Stomach (tissue), 9 donors: ENCODE results near the gene RPS6KL1. TPM values are rescaled to one million over a fixed set of nuclear protein-coding genes. Genes with fewer than 3 reads are reported as not detected.

Source experiments
- DNase-seq, 2 donors: peaks; one replicate each; pipeline versions ENCODE4 v3.0.0 to v3.0.0-alpha.2; 2013 to 2019
- H3K27ac ChIP-seq, 5 donors: fragments of 200-600 bp in 4 of 5; sonication (generic) in 4 of 5; one replicate each; pipeline ENCODE4 v1.5.1; 2013 to 2019; ENCODE audit warnings: mild to moderate bottlenecking in 1 of 5, moderate library complexity in 1 of 5
- H3K27me3 ChIP-seq, 3 donors: fragments of 200-600 bp; sonication (generic); one replicate each; pipeline ENCODE4 v1.5.1; 2017 to 2019; ENCODE audit warnings: mixed run types in 1 of 3
- H3K36me3 ChIP-seq, 4 donors: fragments of 200-600 bp; sonication (generic); 1 replicate in 3 of 4; 2 replicates in 1 of 4; pipeline ENCODE4 v1.5.1; 2016 to 2019
- H3K4me1 ChIP-seq, 4 donors: fragments of 200-600 bp; sonication (generic); one replicate each; pipeline ENCODE4 v1.5.1; 2016 to 2019
- H3K4me3 ChIP-seq, 4 donors: fragments of 200-600 bp; sonication (generic) in 3 of 4; one replicate each; pipeline ENCODE4 v1.5.1; 2016 to 2019; ENCODE audit warnings: mild to moderate bottlenecking in 1 of 4
- H3K9me3 ChIP-seq, 4 donors: fragments of 200-600 bp; sonication (generic); one replicate each; pipeline ENCODE4 v1.5.1; 2016 to 2019
- CTCF ChIP-seq, 7 experiments: fragments of 450-650 bp in 4 of 7; fragments of 200-600 bp in 3 of 7; sonication (generic) in 3 of 7; IDR thresholded peaks; one replicate each; pipeline ENCODE4 v1.5.1; 2016 to 2019; ENCODE audit warnings: antibody characterized with exemption in 7 of 7, control low read depth in 2 of 7, mild to moderate bottlenecking in 1 of 7
- EP300 ChIP-seq: sonication (generic); formaldehyde crosslinking; IDR thresholded peaks from one replicate; pipeline ENCODE4 v1.6.1; 2017; ENCODE audit warnings: antibody characterized with exemption
- POLR2A ChIP-seq, 4 donors: fragments of 450-650 bp; IDR thresholded peaks; one replicate each; pipeline ENCODE4 v1.6.1; 2016; ENCODE audit warnings: antibody characterized with exemption in 4 of 4, control low read depth in 2 of 4, mild to moderate bottlenecking in 1 of 4, moderate library complexity in 1 of 4
- POLR2AphosphoS5 ChIP-seq, 3 donors: sonication (generic); formaldehyde crosslinking; IDR thresholded peaks; one replicate each; pipeline ENCODE4 v1.6.1; 2016; ENCODE audit warnings: antibody characterized with exemption in 3 of 3
- WGBS, 5 donors: extraction: QIAGEN DNeasy Blood & Tissue Kit in 3 of 5; methylation state at CpG; one replicate each; pipeline versions ENCODE4 v1.1.5 to v1.1.7; 2013 to 2018; 5-methylcytosine and 5-hydroxymethylcytosine counted together
- intact Hi-C: fragments of 100-400 bp; cut with DNase I; formaldehyde crosslinking; loops from one replicate; pipeline ENCODE4 v1.15.1; 2023; ENCODE audit warnings: low total_unique reads
- polyA plus RNA-seq, 3 donors: library from polyadenylated mRNA; stranded (reverse); fragments of 200-250 nt; gene quantifications; one replicate each; pipeline ENCODE4 v1.2.3, GENCODE V29; 2013
- total RNA-seq, 5 donors: library from RNA; depleted of rRNA; stranded (reverse); fragments of >200 nt; gene quantifications; one replicate each; pipeline versions ENCODE4 v1.1.0 to v1.2.3, GENCODE V29; 2014 to 2016
- donor health status: healthy with polysubstance abuse.
- donor health status: Bipolar disorder and iron deficiency.
- donor health status: healthy.

The RPS6KL1 gene
- total and polyA plus RNA-seq, 8 donors: 0.92 to 2.5 (median 2.0) TPM; not detected in 3

- no peak for DNase-seq
- intact Hi-C loops: no loop called here
- no peak for TF ChIP-seq POLR2AphosphoS5 (IDR thresholded peaks at IDR 0.05)
- no peak for TF ChIP-seq EP300
- no peak for TF ChIP-seq POLR2A (IDR thresholded peaks at IDR 0.05)
- no peak for TF ChIP-seq CTCF (IDR thresholded peaks at IDR 0.05)
- Histone ChIP-seq H3K27me3 (peaks cover 0 to 4% (median 0%) of the 10 kb centered on the region in 3 donors), H3K9me3 (no peaks in the 10 kb centered on the region), H3K4me3 (no peak overlapping the region), H3K27ac (no peak overlapping the region), H3K36me3 (no peaks in the 10 kb centered on the region), H3K4me1 (no peaks in the 10 kb centered on the region)
- WGBS, 5 donors: 37 to 49% (median 40%) methylated on average over 9 of the region's 9 CpGs
These were observed 40.7 kb upstream of the RPS6KL1 start for GRCh38 chr14:74963705-74964271.

DNA sequence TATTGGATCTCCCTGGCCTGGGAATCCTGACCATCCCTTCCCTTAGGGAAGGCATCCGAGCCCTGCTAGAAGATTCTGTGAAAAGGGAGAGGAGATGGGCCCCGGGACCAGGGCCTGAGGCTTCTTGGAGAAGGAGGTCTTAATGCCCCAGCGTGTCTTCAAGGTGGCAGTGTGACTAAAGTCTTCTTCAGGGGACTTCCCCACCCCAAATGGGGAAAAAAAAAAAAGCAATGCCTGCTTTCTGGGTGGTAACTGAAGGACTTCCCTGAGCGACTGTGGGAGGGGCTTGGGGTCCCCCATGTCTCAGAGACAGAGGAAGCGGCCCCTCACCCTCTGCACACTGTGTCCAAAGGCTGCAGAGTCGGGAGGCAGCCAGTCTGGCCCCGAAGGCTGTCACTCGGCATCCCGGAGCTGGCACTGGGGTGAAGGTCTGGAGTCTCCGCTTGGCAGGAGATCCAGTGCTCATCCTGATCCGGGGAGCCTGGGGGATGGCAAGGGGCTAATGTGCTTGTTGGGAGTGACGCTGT lies 40.2 kb upstream of the RPS6KL1 start:
- no peaks in the 10 kb centered on the region for H3K4me1 ChIP-seq
- 63 to 75% (median 69%) methylated on average over 8 to 12 of the region's 12 CpGs for WGBS, 5 donors
- TF ChIP-seq CTCF (IDR thresholded peaks at IDR 0.05) (no peak), POLR2A (IDR thresholded peaks at IDR 0.05) (no peak), POLR2AphosphoS5 (IDR thresholded peaks at IDR 0.05) (no peak), EP300 (no peak)
- peaks cover 0 to 4% (median 0%) of the 10 kb centered on the region in 3 donors for H3K27me3 ChIP-seq
- H3K4me3 ChIP-seq: no peak overlapping the region
- DNase-seq: no peak
- H3K9me3 ChIP-seq: no peaks in the 10 kb centered on the region
- intact Hi-C loops: no loop called here
- no peaks in the 10 kb centered on the region for H3K36me3 ChIP-seq
- no peak overlapping the region for H3K27ac ChIP-seq

DNA sequence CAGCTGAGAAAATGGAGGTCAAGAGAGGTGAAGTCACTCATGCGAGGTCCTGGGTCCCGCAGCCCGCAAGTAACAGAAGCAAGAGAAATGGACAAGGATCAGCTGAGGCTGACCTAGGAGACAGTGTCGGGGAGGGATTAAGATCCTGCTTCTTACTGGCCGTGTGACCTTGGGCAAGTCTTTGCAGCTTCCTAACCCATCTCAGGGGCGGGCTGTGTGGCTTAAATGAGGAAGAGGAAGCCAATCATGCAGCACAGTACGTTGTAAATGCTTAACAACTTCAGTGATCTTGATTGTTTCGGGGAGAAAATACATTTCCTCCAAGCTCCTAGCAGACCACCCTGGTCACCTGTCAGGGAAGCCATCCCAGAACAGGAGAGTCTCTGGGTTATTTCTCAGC lies 39.4 kb upstream of the RPS6KL1 start:
- peaks cover 0 to 4% (median 0%) of the 10 kb centered on the region in 3 donors for H3K27me3 ChIP-seq
- no peaks in the 10 kb centered on the region for H3K36me3 ChIP-seq
- WGBS, 5 donors: 68 to 81% (median 72%) methylated on average over 8 of the region's 8 CpGs
- H3K9me3 ChIP-seq: no peaks in the 10 kb centered on the region
- H3K4me1 ChIP-seq: no peaks in the 10 kb centered on the region
- TF ChIP-seq EP300 (no peak), CTCF (IDR thresholded peaks at IDR 0.05) (no peak), POLR2A (IDR thresholded peaks at IDR 0.05) (no peak), POLR2AphosphoS5 (IDR thresholded peaks at IDR 0.05) (no peak)
- no peak overlapping the region for H3K4me3 ChIP-seq
- no peak for DNase-seq
- H3K27ac ChIP-seq: no peak overlapping the region
- intact Hi-C loops: no loop called here

DNA sequence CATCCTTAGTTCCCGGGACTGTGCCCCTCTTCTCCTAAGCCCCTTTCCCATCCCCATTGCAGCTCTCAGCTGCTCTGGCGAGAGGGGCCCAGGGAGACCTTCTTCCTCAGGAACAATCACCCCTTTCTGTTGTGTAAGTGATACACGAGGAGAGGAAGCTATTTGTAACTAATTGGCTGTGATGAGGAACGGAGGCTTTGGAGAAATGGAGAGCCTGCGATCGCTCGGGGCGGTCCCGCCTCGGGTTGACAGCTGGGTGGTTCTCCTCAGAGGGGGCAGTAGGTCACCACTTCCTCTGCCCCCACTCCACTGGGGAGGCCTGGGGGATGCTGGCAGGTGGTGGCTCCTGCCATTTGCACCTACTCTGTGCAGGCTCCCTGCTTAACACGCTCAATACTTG lies 39.0 kb upstream of the RPS6KL1 start:
- no peak for DNase-seq
- WGBS, 5 donors: 66 to 81% (median 76%) methylated on average over 11 of the region's 11 CpGs
- no peaks in the 10 kb centered on the region for H3K4me1 ChIP-seq
- intact Hi-C loops: no loop called here
- peaks cover 0 to 4% (median 0%) of the 10 kb centered on the region in 3 donors for H3K27me3 ChIP-seq
- H3K9me3 ChIP-seq: no peaks in the 10 kb centered on the region
- no peak overlapping the region for H3K4me3 ChIP-seq
- TF ChIP-seq CTCF (IDR thresholded peaks at IDR 0.05) (no peak), POLR2A (IDR thresholded peaks at IDR 0.05) (no peak), EP300 (no peak), POLR2AphosphoS5 (IDR thresholded peaks at IDR 0.05) (no peak)
- no peaks in the 10 kb centered on the region for H3K36me3 ChIP-seq
- H3K27ac ChIP-seq: no peak overlapping the region
